Neural cell (in vitro differentiated cells): Measurements from ENCODE around the gene CDH12. TPM values are rescaled to one million over a fixed set of nuclear protein-coding genes. Genes with fewer than 3 reads are reported as not detected.

Experiments
- H2AFZ ChIP-seq: fragments of 200-600, 300-800 bp; sonication (generic), shearing (Covaris generic); 2 replicates; pipeline ENCODE4 v1.6.0; 2014; ENCODE audit warnings: low read depth, mild to moderate bottlenecking, antibody characterized with exemption, low read length, moderate library complexity
- H3F3A ChIP-seq: fragments of 200-600 bp; shearing (Covaris generic); 2 replicates; pipeline ENCODE4 v1.6.1; 2016; ENCODE audit warnings: mild to moderate bottlenecking, moderate library complexity, mixed read lengths, antibody characterized with exemption, low read length; ENCODE audit not compliant: insufficient read depth, poor library complexity, severe bottlenecking
- H3K27ac ChIP-seq: fragments of 200-600, 300-800 bp; sonication (generic), shearing (Covaris generic); 2 replicates; pipeline ENCODE4 v1.5.1; 2014; ENCODE audit warnings: mild to moderate bottlenecking, low read length, moderate library complexity
- H3K27me3 ChIP-seq: fragments of 300-800, 200-600 bp; sonication (generic), shearing (Covaris generic); 2 replicates; pipeline ENCODE4 v1.6.0; 2014; ENCODE audit warnings: mild to moderate bottlenecking, low read depth, low read length, moderate library complexity; ENCODE audit not compliant: insufficient read depth
- H3K36me3 ChIP-seq: fragments of 300-800, 200-600 bp; sonication (generic), shearing (Covaris generic); 2 replicates; pipeline ENCODE4 v1.5.1; 2014; ENCODE audit warnings: mild to moderate bottlenecking, antibody characterized with exemption, low read length, moderate library complexity; ENCODE audit not compliant: insufficient read depth
- H3K4me2 ChIP-seq: fragments of 300-800, 200-600 bp; sonication (generic), shearing (Covaris generic); 2 replicates; pipeline ENCODE4 v1.6.0; 2014; ENCODE audit warnings: mild to moderate bottlenecking, low read length
- H3K4me3 ChIP-seq: fragments of 300-800, 200-600 bp; sonication (generic), shearing (Covaris generic); 2 replicates; pipeline ENCODE4 v1.5.1; 2014; ENCODE audit warnings: mild to moderate bottlenecking, low read length, moderate library complexity
- H3K79me2 ChIP-seq: fragments of 200-600 bp; shearing (Covaris generic); replicated peaks from 2 replicates; pipeline ENCODE4 v1.6.0; 2014; ENCODE audit warnings: mild to moderate bottlenecking, low read length, moderate library complexity; ENCODE audit not compliant: insufficient read depth
- H3K9ac ChIP-seq: fragments of 300-800, 200-600 bp; sonication (generic), shearing (Covaris generic); 2 replicates; pipeline ENCODE4 v1.6.1; 2016; ENCODE audit warnings: mild to moderate bottlenecking, low read length, mixed read lengths
- H3K9me2 ChIP-seq: fragments of 200-600 bp; shearing (Covaris generic); 2 replicates; pipeline ENCODE4 v1.6.1; 2016; ENCODE audit warnings: mild to moderate bottlenecking, low read length, mixed read lengths; ENCODE audit not compliant: insufficient read depth
- H3K9me3 ChIP-seq: fragments of 200-600, 300-800 bp; sonication (generic), shearing (Covaris generic); 2 replicates; pipeline ENCODE4 v1.6.1; 2016; ENCODE audit warnings: mild to moderate bottlenecking, mixed run types, low read length, moderate library complexity, mixed read lengths
- H4K20me1 ChIP-seq: fragments of 200-600 bp; shearing (Covaris generic); 2 replicates; pipeline ENCODE4 v1.6.1; 2016; ENCODE audit warnings: mild to moderate bottlenecking, mixed run types; ENCODE audit not compliant: insufficient read depth
- CTCF ChIP-seq: fragments of 450-650 bp; IDR thresholded peaks from 2 replicates; pipeline ENCODE4 v1.5.1; 2014; ENCODE audit warnings: antibody characterized with exemption, mild to moderate bottlenecking, moderate library complexity; ENCODE audit not compliant: poor library complexity, severe bottlenecking
- EP300 ChIP-seq: fragments of 450-650 bp; conservative IDR thresholded peaks from 2 replicates; pipeline ENCODE4 v1.6.1; 2014; ENCODE audit warnings: antibody characterized with exemption, mild to moderate bottlenecking, moderate library complexity; ENCODE audit not compliant: poor library complexity, severe bottlenecking
- EZH2 ChIP-seq: fragments of 200-600, 300-800 bp; shearing (Covaris generic), sonication (generic); IDR thresholded peaks from 2 replicates; pipeline ENCODE4 v1.6.1; 2014; ENCODE audit warnings: antibody characterized with exemption, low read length, borderline replicate concordance, mild to moderate bottlenecking; ENCODE audit not compliant: insufficient read depth, poor library complexity, severe bottlenecking
- MXI1 ChIP-seq: fragments of 450-650 bp; conservative IDR thresholded peaks from 2 replicates; pipeline ENCODE4 v1.6.1; 2014; ENCODE audit warnings: antibody characterized with exemption, mild to moderate bottlenecking; ENCODE audit not compliant: poor library complexity, severe bottlenecking
- POLR2AphosphoS5 ChIP-seq: IDR thresholded peaks from 2 replicates; pipeline ENCODE4 v1.6.1; 2012
- RAD21 ChIP-seq: fragments of 450-650 bp; conservative IDR thresholded peaks from 2 replicates; pipeline ENCODE4 v1.6.1; 2014; ENCODE audit warnings: antibody characterized with exemption, mild to moderate bottlenecking, moderate library complexity
- REST ChIP-seq: IDR thresholded peaks from 2 replicates; pipeline ENCODE4 v1.6.1; 2012; ENCODE audit warnings: borderline replicate concordance
- SMC3 ChIP-seq: fragments of 450-650 bp; conservative IDR thresholded peaks from 2 replicates; pipeline ENCODE4 v1.6.1; 2014; ENCODE audit warnings: antibody characterized with exemption, mild to moderate bottlenecking, moderate library complexity; ENCODE audit not compliant: poor library complexity
- TAF1 ChIP-seq: IDR thresholded peaks from 2 replicates; pipeline ENCODE4 v1.6.1; 2012; ENCODE audit warnings: low read depth
- polyA plus RNA-seq: library from polyadenylated mRNA; depleted of rRNA; stranded (reverse); fragments of >200 nt; gene quantifications from 2 replicates; pipeline ENCODE4 v1.2.3, GENCODE V29; 2014

Gene CDH12
- polyA plus RNA-seq, 1 donor from 2014 or later = 2.1 TPM

- H3K4me2 ChIP-seq = no peak overlapping the region
- no peaks in the 10 kb centered on the region for H3K79me2 ChIP-seq
- no peak for TF ChIP-seq CTCF
- TF ChIP-seq EP300 = no peak
- TF ChIP-seq EZH2 = no peak
- TF ChIP-seq SMC3 = no peak
- TF ChIP-seq REST = no peak
- H3K9me2 ChIP-seq = no peaks in the 10 kb centered on the region
- H3K27me3 ChIP-seq = no peaks in the 10 kb centered on the region
- no peak overlapping the region for H2AFZ ChIP-seq
- H3K9ac ChIP-seq = no peak overlapping the region
- H3K36me3 ChIP-seq = no peaks in the 10 kb centered on the region
- H4K20me1 ChIP-seq = no peaks in the 10 kb centered on the region
- H3K4me3 ChIP-seq = no peak overlapping the region
- no peaks in the 10 kb centered on the region for H3F3A ChIP-seq
- no peaks in the 10 kb centered on the region for H3K9me3 ChIP-seq
- H3K27ac ChIP-seq = no peak overlapping the region
Observed at GRCh38 chr5:22293147-22293546, 560.0 kb downstream of the CDH12 start.

- H3K36me3 ChIP-seq = no peaks in the 10 kb centered on the region
- no peaks in the 10 kb centered on the region for H3F3A ChIP-seq
- no peak overlapping the region for H3K4me3 ChIP-seq
- no peaks in the 10 kb centered on the region for H3K9me2 ChIP-seq
- no peak overlapping the region for H3K27ac ChIP-seq
- no peaks in the 10 kb centered on the region for H3K79me2 ChIP-seq
- no peak overlapping the region for H3K9ac ChIP-seq
- no peak overlapping the region for H2AFZ ChIP-seq
- H3K4me2 ChIP-seq = no peak overlapping the region
- H4K20me1 ChIP-seq = no peaks in the 10 kb centered on the region
- TF ChIP-seq POLR2AphosphoS5 = no peak
- no peak for TF ChIP-seq CTCF
- TF ChIP-seq EP300 = no peak
- TF ChIP-seq MXI1 = no peak
- TF ChIP-seq EZH2 = no peak
- no peak for TF ChIP-seq SMC3
- no peak for TF ChIP-seq TAF1
- TF ChIP-seq RAD21 = no peak
- no peak for TF ChIP-seq REST
- H3K9me3 ChIP-seq = no peaks in the 10 kb centered on the region
- no peaks in the 10 kb centered on the region for H3K27me3 ChIP-seq
Observed at GRCh38 chr5:22278164-22278563, 575.0 kb downstream of the CDH12 start.
